ENCODE measurements around the gene KLHL18. TPM values are rescaled to one million over a fixed set of nuclear protein-coding genes. Genes with fewer than 3 reads are reported as not detected.

KLHL18 gene
- total and polyA plus RNA-seq, 2 of the 4 experiments (the other 2 are of a cell fraction) = 29.1 to 76.2 TPM

- Histone ChIP-seq H3K4ac (ENCODE audit: low read depth, low read length) (no peak overlapping the region), H3K56ac (ENCODE audit: extremely low read depth, insufficient read depth, low read length) (no peak overlapping the region), H3K9me3 (ENCODE audit: control insufficient read depth, insufficient read depth, low read length) (no peaks in the 10 kb centered on the region), H4K91ac (ENCODE audit: insufficient read depth, low read depth, low read length) (no peak overlapping the region), H2AK5ac (ENCODE audit: low read depth, low read length) (no peak overlapping the region), H3K9me1 (ENCODE audit: insufficient read depth, low read length) (no peaks in the 10 kb centered on the region; the same call in 1 of the 2 replicates), H3K18ac (ENCODE audit: low read depth, low read length) (no peak overlapping the region), H3K9ac (ENCODE audit: low read depth, low read length) (no peak overlapping the region), H2AFZ (replicated peaks; ENCODE audit: low read length, poor library complexity) (no peak overlapping the region), H2AK9ac (replicated peaks; ENCODE audit: low read depth, low read length, poor library complexity) (no peak overlapping the region), H3K27me3 (ENCODE audit: control insufficient read depth, insufficient read depth, low read length) (no peaks in the 10 kb centered on the region), H3K79me1 (ENCODE audit: low read depth in 1 of 2, low read length in 2 of 2) (peaks cover 42 to 77% of the 10 kb centered on the region in 2 experiments), H4K8ac (ENCODE audit: low read depth in 2 of 2, low read length in 2 of 2) (no peak overlapping the region), H2BK5ac (ENCODE audit: low read depth, low read length, poor library complexity, severe bottlenecking) (no peak overlapping the region), H3K4me2 (ENCODE audit: low read depth, low read length) (no peak overlapping the region), H3K23ac (ENCODE audit: low read depth, low read length) (no peak overlapping the region), H4K5ac (ENCODE audit: low read depth, low read length) (no peak overlapping the region), H4K20me1 (ENCODE audit: insufficient read depth, low read length) (peaks cover 13% of the 10 kb centered on the region), H3K4me3 (ENCODE audit: insufficient read depth, low read depth, low read length) (no peak overlapping the region), H3K4me1 (ENCODE audit: control insufficient read depth, insufficient read depth, low read length) (peaks cover 3% of the 10 kb centered on the region; the same call in 1 of the 2 replicates), H2BK20ac (ENCODE audit: low read depth, low read length) (no peak overlapping the region), H3K27ac (ENCODE audit: insufficient read depth, low read length) (no peak overlapping the region), H2BK120ac (ENCODE audit: low read depth, low read length) (no peak overlapping the region), H3K36me3 (ENCODE audit: control insufficient read depth, insufficient read depth, low read length) (peaks cover 5% of the 10 kb centered on the region; the same call in 1 of the 2 replicates), H2BK15ac (ENCODE audit: low read depth, low read length) (no peak overlapping the region), H3K14ac (replicated peaks; ENCODE audit: low read depth, low read length) (no peak overlapping the region)
- dilution Hi-C loops (cut with HindIII; ENCODE audit: low sequenced_read_pairs, unreplicated experiment) = no loop called here
- DNase-seq (no peak), ATAC-seq (ENCODE audit: low read depth) (no peak)
- 38% methylated on average over 1 of the region's 3 CpGs; no CpG with 5 or more reads in 1 of the 2 experiments for WGBS, 2 experiments (ENCODE audit: extremely low coverage in 2 of 2, insufficient read length in 1 of 2)
- BruUV-seq (replicated peaks) = no TSS peak
- CTCF ChIA-PET = no interaction called here
- POLR2A ChIA-PET (ENCODE audit: unreplicated experiment) = no interaction called here
- TF ChIP-seq MXI1 (IDR thresholded peaks at IDR 0.05; ENCODE audit: borderline replicate concordance, low read depth, low read length) (no peak), POLR2A (IDR thresholded peaks at IDR 0.05; ENCODE audit: low read depth, low read length) (no peak), CEBPB (IDR thresholded peaks at IDR 0.05; ENCODE audit: low read depth, low read length) (no peak), SMC3 (IDR thresholded peaks at IDR 0.05; ENCODE audit: low read depth, low read length) (no peak), RCOR1 (IDR thresholded peaks at IDR 0.05; ENCODE audit: insufficient replicate concordance, low read length) (no peak), FOS (IDR thresholded peaks at IDR 0.05; ENCODE audit: low read depth, low read length) (no peak), RAD21 (IDR thresholded peaks at IDR 0.05; ENCODE audit: low read length) (no peak)
- TF ChIP-seq, protein P1, sequence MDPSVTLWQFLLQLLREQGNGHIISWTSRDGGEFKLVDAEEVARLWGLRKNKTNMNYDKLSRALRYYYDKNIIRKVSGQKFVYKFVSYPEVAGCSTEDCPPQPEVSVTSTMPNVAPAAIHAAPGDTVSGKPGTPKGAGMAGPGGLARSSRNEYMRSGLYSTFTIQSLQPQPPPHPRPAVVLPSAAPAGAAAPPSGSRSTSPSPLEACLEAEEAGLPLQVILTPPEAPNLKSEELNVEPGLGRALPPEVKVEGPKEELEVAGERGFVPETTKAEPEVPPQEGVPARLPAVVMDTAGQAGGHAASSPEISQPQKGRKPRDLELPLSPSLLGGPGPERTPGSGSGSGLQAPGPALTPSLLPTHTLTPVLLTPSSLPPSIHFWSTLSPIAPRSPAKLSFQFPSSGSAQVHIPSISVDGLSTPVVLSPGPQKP (IDR thresholded peaks at IDR 0.05; ENCODE audit: borderline replicate concordance, low read depth, low read length) = no peak
- TF ChIP-seq, protein P2, sequence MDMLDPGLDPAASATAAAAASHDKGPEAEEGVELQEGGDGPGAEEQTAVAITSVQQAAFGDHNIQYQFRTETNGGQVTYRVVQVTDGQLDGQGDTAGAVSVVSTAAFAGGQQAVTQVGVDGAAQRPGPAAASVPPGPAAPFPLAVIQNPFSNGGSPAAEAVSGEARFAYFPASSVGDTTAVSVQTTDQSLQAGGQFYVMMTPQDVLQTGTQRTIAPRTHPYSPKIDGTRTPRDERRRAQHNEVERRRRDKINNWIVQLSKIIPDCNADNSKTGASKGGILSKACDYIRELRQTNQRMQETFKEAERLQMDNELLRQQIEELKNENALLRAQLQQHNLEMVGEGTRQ (IDR thresholded peaks at IDR 0.05; ENCODE audit: low read depth, low read length) = no peak
- TF ChIP-seq, protein P3, sequence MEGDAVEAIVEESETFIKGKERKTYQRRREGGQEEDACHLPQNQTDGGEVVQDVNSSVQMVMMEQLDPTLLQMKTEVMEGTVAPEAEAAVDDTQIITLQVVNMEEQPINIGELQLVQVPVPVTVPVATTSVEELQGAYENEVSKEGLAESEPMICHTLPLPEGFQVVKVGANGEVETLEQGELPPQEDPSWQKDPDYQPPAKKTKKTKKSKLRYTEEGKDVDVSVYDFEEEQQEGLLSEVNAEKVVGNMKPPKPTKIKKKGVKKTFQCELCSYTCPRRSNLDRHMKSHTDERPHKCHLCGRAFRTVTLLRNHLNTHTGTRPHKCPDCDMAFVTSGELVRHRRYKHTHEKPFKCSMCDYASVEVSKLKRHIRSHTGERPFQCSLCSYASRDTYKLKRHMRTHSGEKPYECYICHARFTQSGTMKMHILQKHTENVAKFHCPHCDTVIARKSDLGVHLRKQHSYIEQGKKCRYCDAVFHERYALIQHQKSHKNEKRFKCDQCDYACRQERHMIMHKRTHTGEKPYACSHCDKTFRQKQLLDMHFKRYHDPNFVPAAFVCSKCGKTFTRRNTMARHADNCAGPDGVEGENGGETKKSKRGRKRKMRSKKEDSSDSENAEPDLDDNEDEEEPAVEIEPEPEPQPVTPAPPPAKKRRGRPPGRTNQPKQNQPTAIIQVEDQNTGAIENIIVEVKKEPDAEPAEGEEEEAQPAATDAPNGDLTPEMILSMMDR (conservative IDR thresholded peaks at IDR 0.05; ENCODE audit: low read depth, low read length) = no peak
- intact Hi-C loops (cut with micrococcal nuclease) = no loop called here
- in situ Hi-C loops (cut with MboI; ENCODE audit: low sequenced_read_pairs) = no loop called here
These were observed 11.6 kb downstream of the KLHL18 start for GRCh38 chr3:47294392-47294791.

Data from IMR-90 (cell line).